Measurements from ENCODE around the gene PPIL1. TPM values are rescaled to one million over a fixed set of nuclear protein-coding genes. Genes with fewer than 3 reads are reported as not detected.

The PPIL1 gene
- total and polyA plus RNA-seq, 10 of the 15 experiments (the other 5 are each of a cell fraction or from before 2014, with no cell fraction given) = 39.5 to 95.8 (median 70.5) TPM

- TF ChIP-seq EZH2 (IDR thresholded peaks at IDR 0.05; ENCODE audit: borderline replicate concordance, control insufficient read depth, low read depth, low read length) = no peak
- peak; percentile 76 for TF ChIP-seq ZBTB11 (CRISPR knock-in tag; IDR thresholded peaks at IDR 0.05)
- no peak for TF ChIP-seq SRF (IDR thresholded peaks at IDR 0.05; ENCODE audit: low read depth in 2 of 2, low read length in 2 of 2)
- TF ChIP-seq ZNF384 (IDR thresholded peaks at IDR 0.05; ENCODE audit: borderline replicate concordance, low read depth, low read length) = no peak
- TF ChIP-seq HDAC2 (IDR thresholded peaks at IDR 0.05) = no peak
- peak; percentile 74; the same call in 1 of the 2 replicates for TF ChIP-seq ASH2L (IDR thresholded peaks at IDR 0.05; ENCODE audit: borderline replicate concordance, low read depth)
- TF ChIP-seq MEF2B (IDR thresholded peaks at IDR 0.05; ENCODE audit: partially characterized antibody, poor library complexity, severe bottlenecking) = peak; percentile 42
- TF ChIP-seq RUNX3 (IDR thresholded peaks at IDR 0.05; ENCODE audit: low read length) = peak; percentile 34; the same call in 1 of the 2 replicates
- TF ChIP-seq ZNF207 (IDR thresholded peaks at IDR 0.05; ENCODE audit: borderline replicate concordance) = peak; percentile 77; the same call in 1 of the 2 replicates
- TF ChIP-seq EED (IDR thresholded peaks at IDR 0.05; ENCODE audit: low read depth) = no peak
- TF ChIP-seq SREBF1 (IDR thresholded peaks at IDR 0.05; ENCODE audit: low read length) = peak; percentile 33; the same call in 1 of the 2 replicates
- peak; percentile 69 for TF ChIP-seq RELA (IDR thresholded peaks at IDR 0.05; ENCODE audit: borderline replicate concordance, partially characterized antibody)
- TF ChIP-seq STAT1 (conservative IDR thresholded peaks at IDR 0.05) = 0 out of 2 replicates have a peak, but pooled peaks have one; percentile 65
- TF ChIP-seq CHD1 (IDR thresholded peaks at IDR 0.05; ENCODE audit: low read depth, low read length) = no peak
- TF ChIP-seq KAT2A (conservative IDR thresholded peaks at IDR 0.05; ENCODE audit: control insufficient read depth, low read depth, low read length) = no peak
- TF ChIP-seq HSF1 (IDR thresholded peaks at IDR 0.05; ENCODE audit: low read depth, low read length) = no peak
- TF ChIP-seq WRNIP1 (IDR thresholded peaks at IDR 0.05; ENCODE audit: borderline replicate concordance, low read depth, low read length) = no peak
- TF ChIP-seq IRF3 (IDR thresholded peaks at IDR 0.05) = no peak
- TF ChIP-seq TCF12 (IDR thresholded peaks at IDR 0.05; ENCODE audit: low read depth, low read length) = peak; percentile 85
- no peak for TF ChIP-seq CEBPZ (IDR thresholded peaks at IDR 0.05; ENCODE audit: low read depth, low read length)
Observed at GRCh38 chr6:36885461-36886401, 11.1 kb upstream of the PPIL1 start, which contains the start of gene C6orf89 (continued).

Measured in GM12878 (cell line).